ENCODE results near the gene COBLL1.
"Not testable (repeated sequence)": the region's sequence is repeated elsewhere in the genome, so short reads cannot be mapped to it uniquely, and the experiment has no call there.

COBLL1 gene

DNA sequence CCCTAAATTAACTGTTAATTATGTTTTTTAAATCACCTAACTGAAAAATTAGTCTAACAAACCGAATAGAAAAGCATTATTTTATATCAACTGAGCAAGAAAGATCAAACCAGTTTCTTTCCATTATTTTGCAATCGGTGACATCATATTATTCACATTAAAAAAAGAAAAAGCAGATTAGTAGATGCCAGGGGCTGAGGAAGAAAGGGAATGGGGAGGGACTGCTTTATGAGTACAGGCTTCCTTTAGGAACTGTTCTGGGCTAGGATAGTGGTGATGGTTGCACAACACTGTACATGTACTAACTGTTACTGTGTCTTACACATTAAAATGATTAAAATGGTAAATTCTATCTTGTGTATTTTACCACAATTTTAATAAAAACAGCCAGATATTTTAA is 59.3 kb downstream of the COBLL1 start:
- DNase-seq (ENCODE audit: low spot score): no peak

DNA sequence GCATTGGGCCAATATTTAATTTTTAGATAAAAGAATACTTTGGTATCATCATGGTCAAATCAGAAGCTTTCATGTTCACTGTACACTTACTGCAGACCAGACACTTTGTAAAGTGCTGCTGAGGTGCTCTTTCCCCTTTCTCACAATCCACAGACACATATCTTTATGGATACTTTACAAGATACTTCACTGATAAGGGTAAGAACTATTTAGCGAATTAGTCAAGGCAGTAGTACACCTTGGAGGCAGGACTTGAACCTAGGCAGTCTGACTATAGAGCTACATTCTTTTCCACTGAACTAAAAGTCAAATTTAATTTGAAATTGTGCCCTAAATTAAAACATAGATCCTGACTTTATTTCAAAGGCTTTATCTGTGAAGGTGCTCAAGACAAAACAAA is 60.2 kb downstream of the COBLL1 start:
- no peak for DNase-seq (ENCODE audit: low spot score)

- DNase-seq (ENCODE audit: low spot score): no peak
Observed at GRCh38 chr2:164780611-164781178, 60.9 kb downstream of the COBLL1 start.

- no peak for DNase-seq (ENCODE audit: low spot score)
Observed at GRCh38 chr2:164779383-164780057, 62.1 kb downstream of the COBLL1 start.

- no peak for DNase-seq (ENCODE audit: low spot score)
Observed at GRCh38 chr2:164778723-164779122, 62.9 kb downstream of the COBLL1 start.

- no peak for DNase-seq (ENCODE audit: low spot score)
Observed at GRCh38 chr2:164777847-164778461, 63.7 kb downstream of the COBLL1 start.

DNA sequence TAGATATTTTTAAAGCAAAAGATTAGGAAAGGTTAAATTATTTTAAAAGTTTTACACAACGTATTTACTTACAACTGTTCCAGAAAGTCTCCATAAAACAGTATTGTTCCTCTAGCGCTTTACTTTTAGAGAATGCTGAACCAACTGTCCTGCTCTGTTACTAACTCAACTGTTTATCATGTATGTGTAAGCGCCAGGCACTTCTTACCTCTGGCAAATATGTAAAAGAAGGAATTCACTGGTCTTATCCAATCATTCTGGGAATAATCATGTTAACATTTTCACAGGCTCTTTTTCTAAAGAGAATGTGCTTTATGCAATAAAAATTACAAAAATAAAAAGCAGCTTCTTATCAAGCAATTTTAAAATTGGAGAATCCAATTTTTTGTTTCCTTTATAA is 68.0 kb downstream of the COBLL1 start:
- DNase-seq (ENCODE audit: low spot score): no peak

DNA sequence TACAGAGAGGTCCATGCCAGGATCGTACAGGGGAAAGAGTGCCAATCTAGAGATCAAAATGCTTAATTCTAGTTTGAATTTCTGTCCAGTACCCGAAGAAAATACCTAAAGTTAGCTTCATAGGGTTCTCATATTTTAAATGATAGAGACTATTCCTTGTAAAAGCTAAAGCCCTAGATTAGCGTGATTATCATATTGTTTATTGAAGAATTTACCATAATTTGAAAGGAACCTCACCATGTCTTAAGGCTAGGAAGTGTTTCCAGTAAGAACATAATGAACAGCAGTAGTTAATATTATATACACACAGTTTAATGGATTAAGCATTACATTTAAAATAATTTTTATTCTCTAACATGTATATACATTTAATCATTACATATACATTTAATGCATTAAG is 68.5 kb downstream of the COBLL1 start:
- DNase-seq (ENCODE audit: low spot score): no peak

DNA sequence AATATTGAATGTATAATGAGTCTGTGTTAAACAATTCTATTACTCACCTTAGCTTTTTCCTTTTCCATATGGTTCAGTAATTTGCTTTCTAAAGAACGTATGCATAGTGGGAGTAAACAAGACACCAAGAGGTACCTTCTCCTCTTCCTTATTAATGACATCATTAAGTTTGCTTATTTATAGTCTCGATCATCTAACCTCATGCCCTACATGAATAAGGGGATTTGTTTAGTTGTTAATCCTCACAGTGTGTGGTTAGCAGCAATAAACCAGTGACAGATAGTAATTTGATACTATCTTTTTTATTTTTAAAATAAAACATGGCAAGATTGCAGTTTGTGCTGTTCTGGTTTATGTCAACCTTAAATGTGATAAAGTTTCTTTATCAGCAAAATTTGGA is 69.7 kb downstream of the COBLL1 start:
- no peak for DNase-seq (ENCODE audit: low spot score)

DNA sequence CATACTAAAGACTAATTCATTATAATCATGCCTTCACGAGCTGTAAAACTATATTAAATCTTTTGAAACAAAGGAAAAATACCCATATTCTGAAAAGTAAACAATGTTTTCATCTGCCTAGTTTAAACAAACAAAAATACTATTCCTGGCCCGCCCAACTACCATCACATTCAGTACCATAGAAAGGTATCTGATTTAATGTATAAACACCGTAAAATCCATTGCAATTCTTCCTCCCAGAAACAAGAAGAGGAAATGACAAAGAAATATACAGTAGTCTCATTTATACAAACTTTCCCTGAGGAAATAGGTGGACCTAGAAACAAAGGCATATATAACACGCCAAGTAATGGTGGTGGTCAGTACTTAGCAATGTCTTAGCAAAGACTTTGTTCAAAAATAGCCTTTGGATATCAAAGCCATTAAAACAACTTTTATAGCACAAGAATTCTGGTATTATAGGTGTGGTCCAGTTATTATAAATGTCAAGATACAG is 71.2 kb downstream of the COBLL1 start:
- no peak for DNase-seq (ENCODE audit: low spot score)

GRCh38 chr2:164766954-164767320 is 74.7 kb downstream of the COBLL1 start:
- DNase-seq (ENCODE audit: low spot score): no peak

- no peak for DNase-seq (ENCODE audit: low spot score)
Observed at GRCh38 chr2:164766216-164766953, 75.2 kb downstream of the COBLL1 start.

- no peak for DNase-seq (ENCODE audit: low spot score)
Observed at GRCh38 chr2:164764996-164765395, 76.6 kb downstream of the COBLL1 start.

GRCh38 chr2:164764474-164764873 is 77.1 kb downstream of the COBLL1 start:
- no peak for DNase-seq (ENCODE audit: low spot score)

GRCh38 chr2:164763431-164763830 is 78.2 kb downstream of the COBLL1 start:
- DNase-seq (ENCODE audit: low spot score): no peak

GRCh38 chr2:164761737-164762460 is 79.7 kb downstream of the COBLL1 start:
- DNase-seq (ENCODE audit: low spot score): no peak

DNA sequence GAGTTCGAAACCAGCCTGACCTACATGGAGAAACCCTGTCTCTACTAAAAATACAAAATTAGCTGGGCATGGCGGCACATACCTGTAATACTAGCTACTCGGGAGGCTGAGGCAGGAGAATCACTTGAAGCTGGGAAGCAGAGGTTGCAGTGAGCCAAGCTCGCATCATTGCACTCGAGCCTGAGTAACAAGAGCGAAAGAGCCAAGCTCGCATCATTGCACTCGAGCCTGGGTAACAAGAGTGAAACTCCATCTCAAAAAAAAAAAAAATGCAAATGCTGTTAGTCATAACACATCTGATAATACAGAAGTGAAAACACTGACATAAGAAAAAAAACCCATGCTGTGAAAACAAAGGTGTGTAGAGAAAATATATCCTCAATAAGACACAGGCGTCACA is 80.4 kb downstream of the COBLL1 start:
- not testable (repeated sequence) for DNase-seq (ENCODE audit: low spot score)

DNA sequence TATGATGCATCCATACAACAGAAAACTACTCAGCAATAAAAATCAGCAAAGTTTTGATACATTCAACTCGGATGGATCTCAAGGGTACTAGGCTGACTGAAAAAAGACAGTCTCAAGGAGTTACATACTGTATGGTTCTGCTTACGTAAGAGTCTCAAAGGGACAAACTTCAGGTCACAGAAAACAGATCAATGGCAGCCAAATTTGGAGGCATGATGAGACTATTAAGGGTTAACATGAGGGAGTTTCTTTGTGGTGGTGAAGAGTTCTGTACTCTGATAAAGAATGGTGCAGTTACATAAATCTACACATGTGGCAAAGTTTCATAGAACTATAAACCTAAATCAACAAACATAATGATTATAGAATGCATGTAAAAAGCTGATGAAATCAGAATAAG is 81.4 kb downstream of the COBLL1 start:
- no peak for DNase-seq (ENCODE audit: low spot score)

GRCh38 chr2:164757934-164758695 is 83.5 kb downstream of the COBLL1 start:
- peak; percentile 18 for DNase-seq (ENCODE audit: low spot score)

GRCh38 chr2:164756773-164757172 is 84.8 kb downstream of the COBLL1 start:
- no peak for DNase-seq (ENCODE audit: low spot score)

DNA sequence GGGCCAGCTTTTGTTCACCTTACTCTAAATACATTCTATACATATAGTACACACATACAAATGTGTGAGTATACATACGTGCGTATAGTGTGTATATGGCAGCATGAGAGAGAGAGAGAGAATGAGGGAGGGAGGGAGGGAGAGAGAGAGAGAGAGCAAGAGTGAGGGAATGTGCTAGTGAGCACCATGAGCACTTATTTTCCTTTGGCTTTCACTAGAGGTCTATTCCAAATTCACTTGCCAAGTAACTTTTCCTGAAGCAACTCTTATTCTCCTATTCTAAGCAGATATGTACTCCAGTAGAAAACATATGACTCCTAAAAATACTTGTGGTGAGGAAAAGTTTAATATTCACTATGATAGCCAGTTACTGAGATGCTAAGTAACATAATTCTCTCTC is 85.7 kb downstream of the COBLL1 start:
- no peak for DNase-seq (ENCODE audit: low spot score)
